Activated naive CD4-positive, alpha-beta T cell treated with anti-CD3 and anti-CD28 coated beads, Interleukin-2, amount 50 U/mL, for 24 hours (primary cell): ENCODE data around the gene ALDOA.

Source experiments
- H3K27ac Mint-ChIP-seq: one replicate; pipeline ENCODE4 v1.8.0; 2021; ENCODE audit warnings: mild to moderate bottlenecking, mixed read lengths
- H3K27me3 Mint-ChIP-seq: one replicate; pipeline ENCODE4 v1.8.0; 2021; ENCODE audit warnings: mixed read lengths
- H3K36me3 Mint-ChIP-seq: one replicate; pipeline ENCODE4 v1.8.0; 2021; ENCODE audit warnings: mixed read lengths
- H3K4me1 Mint-ChIP-seq: one replicate; pipeline ENCODE4 v1.8.0; 2021; ENCODE audit warnings: mixed read lengths
- H3K4me3 Mint-ChIP-seq: one replicate; pipeline ENCODE4 v1.8.0; 2021; ENCODE audit warnings: mild to moderate bottlenecking, mixed read lengths
- H3K9me3 Mint-ChIP-seq: one replicate; pipeline ENCODE4 v1.8.0; 2021; ENCODE audit warnings: mixed read lengths

Gene ALDOA

GRCh38 chr16:30060346-30060745, 5.2 kb upstream of the ALDOA start:
- Mint-ChIP-seq H3K27me3 (no peaks in the 10 kb centered on the region), H3K4me3 (no peak overlapping the region), H3K9me3 (no peaks in the 10 kb centered on the region), H3K27ac (no peak overlapping the region), H3K36me3 (no peaks in the 10 kb centered on the region), H3K4me1 (peaks cover 7% of the 10 kb centered on the region)

- H3K27ac Mint-ChIP-seq, result peak overlapping the region; percentile 70
- peaks cover 6% of the 10 kb centered on the region for H3K4me1 Mint-ChIP-seq
- H3K9me3 Mint-ChIP-seq, result no peaks in the 10 kb centered on the region
- no peak overlapping the region for H3K4me3 Mint-ChIP-seq
- no peaks in the 10 kb centered on the region for H3K36me3 Mint-ChIP-seq
- no peaks in the 10 kb centered on the region for H3K27me3 Mint-ChIP-seq
Measured at GRCh38 chr16:30060836-30061554, 4.6 kb upstream of the ALDOA start.

- no peaks in the 10 kb centered on the region for H3K27me3 Mint-ChIP-seq
- peaks cover 20% of the 10 kb centered on the region for H3K4me1 Mint-ChIP-seq
- H3K4me3 Mint-ChIP-seq, result peak overlapping the region; percentile 100
- H3K9me3 Mint-ChIP-seq, result no peaks in the 10 kb centered on the region
- peaks cover 8% of the 10 kb centered on the region for H3K36me3 Mint-ChIP-seq
- H3K27ac Mint-ChIP-seq, result peak overlapping the region; percentile 99
Measured at GRCh38 chr16:30063278-30063892, 2.2 kb upstream of the ALDOA start.

- H3K4me3 Mint-ChIP-seq, result peak overlapping the region; percentile 100
- peaks cover 10% of the 10 kb centered on the region for H3K36me3 Mint-ChIP-seq
- peak overlapping the region; percentile 99 for H3K27ac Mint-ChIP-seq
- peaks cover 27% of the 10 kb centered on the region for H3K4me1 Mint-ChIP-seq
- H3K27me3 Mint-ChIP-seq, result no peaks in the 10 kb centered on the region
- no peaks in the 10 kb centered on the region for H3K9me3 Mint-ChIP-seq
Measured at GRCh38 chr16:30063893-30064728, 1.4 kb upstream of the ALDOA start.

GRCh38 chr16:30064729-30065101, 845 bp upstream of the ALDOA start:
- Mint-ChIP-seq H3K27ac (peak overlapping the region; percentile 97), H3K27me3 (no peaks in the 10 kb centered on the region), H3K4me3 (peak overlapping the region; percentile 100), H3K4me1 (peaks cover 33% of the 10 kb centered on the region), H3K9me3 (no peaks in the 10 kb centered on the region), H3K36me3 (peaks cover 10% of the 10 kb centered on the region)

GRCh38 chr16:30065943-30066760, 592 bp downstream of the ALDOA start:
- H3K36me3 Mint-ChIP-seq, result peaks cover 10% of the 10 kb centered on the region

GRCh38 chr16:30066761-30067583, 1.4 kb downstream of the ALDOA start:
- H3K9me3 Mint-ChIP-seq, result no peaks in the 10 kb centered on the region
- peaks cover 34% of the 10 kb centered on the region for H3K4me1 Mint-ChIP-seq
- peaks cover 10% of the 10 kb centered on the region for H3K36me3 Mint-ChIP-seq
- peak overlapping the region; percentile 100 for H3K4me3 Mint-ChIP-seq
- H3K27ac Mint-ChIP-seq, result peak overlapping the region; percentile 94
- H3K27me3 Mint-ChIP-seq, result no peaks in the 10 kb centered on the region

More at GRCh38 chr16:30065943-30066760, 592 bp downstream of the ALDOA start:
- Mint-ChIP-seq H3K27me3 (no peaks in the 10 kb centered on the region), H3K4me1 (peaks cover 34% of the 10 kb centered on the region), H3K9me3 (no peaks in the 10 kb centered on the region), H3K27ac (peak overlapping the region; percentile 94), H3K4me3 (peak overlapping the region; percentile 100)

GRCh38 chr16:30067584-30067916, 2.0 kb downstream of the ALDOA start:
- H3K27me3 Mint-ChIP-seq, result no peaks in the 10 kb centered on the region
- H3K4me1 Mint-ChIP-seq, result peaks cover 34% of the 10 kb centered on the region
- H3K9me3 Mint-ChIP-seq, result no peaks in the 10 kb centered on the region
- peaks cover 12% of the 10 kb centered on the region for H3K36me3 Mint-ChIP-seq
- peak overlapping the region; percentile 68 for H3K27ac Mint-ChIP-seq
- H3K4me3 Mint-ChIP-seq, result peak overlapping the region; percentile 100

GRCh38 chr16:30068333-30068732, 2.8 kb downstream of the ALDOA start:
- H3K27ac Mint-ChIP-seq, result peak overlapping the region; percentile 87
- peaks cover 34% of the 10 kb centered on the region for H3K4me1 Mint-ChIP-seq
- H3K27me3 Mint-ChIP-seq, result no peaks in the 10 kb centered on the region
- no peaks in the 10 kb centered on the region for H3K9me3 Mint-ChIP-seq
- peak overlapping the region; percentile 74 for H3K4me3 Mint-ChIP-seq
- peaks cover 12% of the 10 kb centered on the region for H3K36me3 Mint-ChIP-seq

- Mint-ChIP-seq H3K27ac (peak overlapping the region; percentile 87), H3K9me3 (no peaks in the 10 kb centered on the region), H3K4me3 (peak overlapping the region; percentile 74), H3K27me3 (no peaks in the 10 kb centered on the region), H3K4me1 (peaks cover 29% of the 10 kb centered on the region), H3K36me3 (peaks cover 12% of the 10 kb centered on the region)
Measured at GRCh38 chr16:30068750-30069610, 3.4 kb downstream of the ALDOA start.

- no peaks in the 10 kb centered on the region for H3K27me3 Mint-ChIP-seq
- H3K4me3 Mint-ChIP-seq, result no peak overlapping the region
- H3K9me3 Mint-ChIP-seq, result no peaks in the 10 kb centered on the region
- peaks cover 30% of the 10 kb centered on the region for H3K4me1 Mint-ChIP-seq
- H3K36me3 Mint-ChIP-seq, result peaks cover 12% of the 10 kb centered on the region
- H3K27ac Mint-ChIP-seq, result peak overlapping the region; percentile 23
Measured at GRCh38 chr16:30069611-30070462, 4.3 kb downstream of the ALDOA start.

- H3K4me3 Mint-ChIP-seq, result no peak overlapping the region
- peaks cover 33% of the 10 kb centered on the region for H3K4me1 Mint-ChIP-seq
- no peaks in the 10 kb centered on the region for H3K27me3 Mint-ChIP-seq
- no peaks in the 10 kb centered on the region for H3K9me3 Mint-ChIP-seq
- peaks cover 12% of the 10 kb centered on the region for H3K36me3 Mint-ChIP-seq
- H3K27ac Mint-ChIP-seq, result peak overlapping the region; percentile 23
Measured at GRCh38 chr16:30070490-30070889, 4.9 kb downstream of the ALDOA start.
